ENCODE data around the gene CPSF2. TPM values are rescaled to one million over a fixed set of nuclear protein-coding genes. Genes with fewer than 3 reads are reported as not detected.
A peak's percentile ranks its signal among the peaks of the same experiment; 100 is the strongest.

Gene CPSF2
- 50.7 and 66.6 TPM in 2 replicates for total RNA-seq (2014; rRNA removed; shearing (Covaris generic))

DNA sequence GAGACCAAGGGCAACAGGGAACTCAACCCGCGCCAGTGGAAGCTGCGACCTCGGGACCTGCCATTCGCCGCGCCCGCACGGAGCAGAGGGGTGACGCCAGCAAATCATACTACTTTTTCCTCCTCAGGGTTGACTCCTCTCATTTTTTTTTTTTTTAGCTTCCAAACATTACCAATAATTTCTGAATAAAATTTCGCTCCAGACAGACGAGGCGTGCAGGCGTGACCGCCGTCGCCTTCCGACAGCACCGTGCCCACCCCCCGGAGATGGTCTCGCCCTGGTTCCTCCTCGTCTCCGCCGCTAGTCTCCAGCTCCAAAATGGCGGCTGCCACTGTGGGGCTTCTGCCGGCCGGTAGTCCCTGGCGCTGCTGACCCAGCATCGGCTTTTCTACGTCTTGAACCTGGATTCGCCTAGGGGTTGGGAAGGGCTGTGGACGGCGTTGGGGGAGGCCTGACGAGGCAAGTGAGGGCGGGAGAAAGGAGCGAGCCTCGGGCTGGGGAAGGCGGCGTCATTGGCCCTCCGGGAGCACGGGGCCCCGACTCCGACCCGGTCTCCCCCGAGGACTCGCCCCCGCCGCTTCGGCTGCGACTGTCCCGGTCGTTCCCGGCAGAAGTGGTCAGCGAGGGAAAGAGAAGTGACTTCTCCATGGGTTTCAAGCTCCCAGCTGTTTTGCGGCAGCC is at the start of gene CPSF2, which contains the start of gene NDUFB1:
CPSF2 (plus strand) TSS at position 300 of the 681 bp plus-strand sequence. CDS start 9,016 bp downstream, outside the sequence.
NDUFB1 (minus strand) TSS at position 37 of the 681 bp plus-strand sequence. CDS start 4,069 bp downstream, outside the sequence.
- Histone ChIP-seq H3K9me3 (replicated peaks) (no peaks in the 10 kb centered on the region), H3K36me3 (peaks cover 13% of the 10 kb centered on the region), H3K27me3 (no peaks in the 10 kb centered on the region), H3K27ac (peak within 1 kb of the TSS; percentile 97), H3K4me1 (no peaks in the 10 kb centered on the region; the same call in 1 of the 2 replicates), H3K4me3 (peak within 1 kb of the TSS; percentile 96)
- peak; percentile 80 to 83 for DNase-seq

DNA sequence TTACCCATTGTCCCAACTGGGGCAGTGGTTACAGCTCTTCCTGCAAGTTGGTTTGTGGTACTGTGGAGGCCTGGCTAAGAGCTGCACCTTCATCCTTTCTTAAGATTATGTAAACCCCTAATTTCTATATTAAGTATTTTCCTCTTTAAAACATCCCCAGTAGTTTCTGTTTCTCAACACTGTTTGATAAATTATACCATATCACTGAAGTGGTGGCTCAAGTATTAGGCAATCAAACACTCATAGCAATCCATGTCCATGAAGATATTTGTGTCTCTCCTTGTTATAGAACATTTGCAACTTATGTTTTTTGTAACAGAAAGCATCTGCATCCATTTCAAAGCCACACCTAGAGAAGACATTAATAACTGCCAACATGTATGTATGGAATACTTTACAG is 47.2 kb upstream of the CPSF2 start:
- Histone ChIP-seq H3K4me3 (no peak overlapping the region), H3K27me3 (no peaks in the 10 kb centered on the region), H3K9me3 (replicated peaks) (no peaks in the 10 kb centered on the region), H3K4me1 (no peaks in the 10 kb centered on the region), H3K36me3 (peaks cover 17% of the 10 kb centered on the region), H3K27ac (no peak overlapping the region)
- no peak for DNase-seq

DNA sequence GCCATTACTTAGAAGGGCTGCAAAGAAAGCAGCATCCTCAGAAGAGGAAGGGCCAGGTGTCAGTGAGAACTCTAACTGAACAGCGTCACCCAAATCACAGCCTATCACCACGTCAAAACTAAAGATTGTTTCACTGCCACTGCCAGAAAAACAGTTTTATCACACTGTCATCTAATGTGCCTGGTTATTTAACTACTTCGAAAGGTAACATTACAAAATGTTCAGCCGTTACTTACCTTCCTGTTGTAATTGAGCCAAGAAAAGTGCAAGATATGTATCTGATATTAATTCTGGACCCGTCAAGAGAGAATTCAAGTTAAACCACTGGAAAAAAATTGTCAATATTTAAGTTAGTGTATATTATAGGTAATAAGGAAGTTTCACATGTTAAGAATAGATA is 33.3 kb upstream of the CPSF2 start:
- H3K4me1 ChIP-seq, result no peaks in the 10 kb centered on the region
- H3K27me3 ChIP-seq, result no peaks in the 10 kb centered on the region
- H3K36me3 ChIP-seq, result peaks cover 2% of the 10 kb centered on the region; the same call in 1 of the 2 replicates
- no peak for DNase-seq
- H3K9me3 ChIP-seq (replicated peaks), result no peaks in the 10 kb centered on the region
- H3K4me3 ChIP-seq, result no peak overlapping the region
- H3K27ac ChIP-seq, result no peak overlapping the region

DNA sequence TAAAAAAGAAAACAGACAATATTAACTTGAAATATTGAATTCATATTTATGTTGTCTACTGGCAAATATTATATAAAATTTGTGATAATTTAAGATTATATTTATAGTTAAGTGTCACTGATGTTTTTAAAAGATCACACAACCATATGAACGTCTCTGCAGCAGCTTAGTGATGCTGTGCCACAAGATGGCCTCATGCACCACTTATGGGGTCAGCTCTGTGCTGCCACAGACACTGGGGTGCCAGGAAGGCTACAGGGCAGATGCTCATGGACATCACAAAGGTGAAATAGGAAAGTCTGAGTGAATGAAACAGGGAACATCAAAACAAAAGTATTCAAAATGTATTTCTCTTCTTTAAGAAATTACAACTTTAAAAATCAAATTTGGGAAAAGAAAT is 28.4 kb upstream of the CPSF2 start:
- H3K36me3 ChIP-seq, result peaks cover 2% of the 10 kb centered on the region; the same call in 1 of the 2 replicates
- no peak overlapping the region for H3K27ac ChIP-seq
- H3K9me3 ChIP-seq (replicated peaks), result no peaks in the 10 kb centered on the region
- peak in 1 of 2 experiments; percentile 8 for DNase-seq
- H3K27me3 ChIP-seq, result no peaks in the 10 kb centered on the region
- H3K4me1 ChIP-seq, result no peaks in the 10 kb centered on the region
- H3K4me3 ChIP-seq, result no peak overlapping the region

DNA sequence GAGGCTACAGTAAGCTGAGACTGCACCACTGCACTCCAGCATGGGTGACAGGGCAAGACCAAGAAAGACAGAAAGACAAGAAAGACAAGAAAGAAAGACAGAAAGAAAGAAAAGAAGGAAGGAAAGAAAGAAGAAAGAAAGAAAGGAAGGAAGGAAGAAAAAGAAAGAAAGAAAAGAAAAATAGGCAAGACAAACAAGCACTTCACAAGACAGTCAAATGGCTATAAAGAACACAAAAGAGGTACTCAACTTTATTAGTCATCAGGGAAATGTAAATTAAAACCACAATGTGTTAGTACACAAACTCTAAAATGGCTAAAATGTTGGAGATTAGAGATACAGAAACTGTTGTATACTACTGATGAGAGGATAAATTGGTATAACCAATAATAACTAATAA is 22.0 kb upstream of the CPSF2 start:
- Histone ChIP-seq H3K36me3 (no peaks in the 10 kb centered on the region), H3K4me3 (no peak overlapping the region), H3K27me3 (no peaks in the 10 kb centered on the region), H3K27ac (no peak overlapping the region), H3K4me1 (no peaks in the 10 kb centered on the region), H3K9me3 (replicated peaks) (no peaks in the 10 kb centered on the region)
- DNase-seq, result no peak

DNA sequence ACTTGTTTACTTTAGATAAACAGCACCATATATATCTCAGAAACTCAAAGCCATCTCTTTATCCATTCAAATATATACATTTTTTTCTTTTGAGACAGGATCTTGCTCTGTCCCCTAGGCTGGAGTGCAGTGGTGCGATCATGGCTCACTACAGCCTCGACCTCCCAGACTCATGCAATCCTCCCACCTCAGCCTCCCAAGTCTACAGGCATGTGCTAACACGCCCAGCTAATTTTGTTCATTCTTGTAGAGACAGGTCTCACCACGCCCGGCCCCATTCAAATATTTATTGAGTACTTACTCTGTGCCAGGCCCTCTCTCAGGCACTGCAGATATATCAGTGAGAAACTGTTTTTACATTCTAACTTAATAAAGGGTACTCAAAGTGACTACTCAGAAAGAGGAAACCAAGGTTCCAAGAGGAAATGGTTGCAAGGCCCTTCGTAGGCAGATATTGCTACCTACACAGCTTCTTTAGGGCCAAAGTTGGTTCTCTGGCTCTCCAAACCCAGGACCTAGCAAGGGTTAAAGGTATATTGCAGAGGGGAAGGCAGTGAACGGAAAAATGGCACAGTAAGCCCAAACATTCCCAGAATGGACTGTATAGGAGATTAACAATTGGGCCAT is 18.3 kb upstream of the CPSF2 start:
- Histone ChIP-seq H3K27ac (no peak overlapping the region), H3K9me3 (replicated peaks) (no peaks in the 10 kb centered on the region), H3K4me1 (no peaks in the 10 kb centered on the region), H3K4me3 (no peak overlapping the region), H3K27me3 (no peaks in the 10 kb centered on the region), H3K36me3 (no peaks in the 10 kb centered on the region)
- no peak for DNase-seq

DNA sequence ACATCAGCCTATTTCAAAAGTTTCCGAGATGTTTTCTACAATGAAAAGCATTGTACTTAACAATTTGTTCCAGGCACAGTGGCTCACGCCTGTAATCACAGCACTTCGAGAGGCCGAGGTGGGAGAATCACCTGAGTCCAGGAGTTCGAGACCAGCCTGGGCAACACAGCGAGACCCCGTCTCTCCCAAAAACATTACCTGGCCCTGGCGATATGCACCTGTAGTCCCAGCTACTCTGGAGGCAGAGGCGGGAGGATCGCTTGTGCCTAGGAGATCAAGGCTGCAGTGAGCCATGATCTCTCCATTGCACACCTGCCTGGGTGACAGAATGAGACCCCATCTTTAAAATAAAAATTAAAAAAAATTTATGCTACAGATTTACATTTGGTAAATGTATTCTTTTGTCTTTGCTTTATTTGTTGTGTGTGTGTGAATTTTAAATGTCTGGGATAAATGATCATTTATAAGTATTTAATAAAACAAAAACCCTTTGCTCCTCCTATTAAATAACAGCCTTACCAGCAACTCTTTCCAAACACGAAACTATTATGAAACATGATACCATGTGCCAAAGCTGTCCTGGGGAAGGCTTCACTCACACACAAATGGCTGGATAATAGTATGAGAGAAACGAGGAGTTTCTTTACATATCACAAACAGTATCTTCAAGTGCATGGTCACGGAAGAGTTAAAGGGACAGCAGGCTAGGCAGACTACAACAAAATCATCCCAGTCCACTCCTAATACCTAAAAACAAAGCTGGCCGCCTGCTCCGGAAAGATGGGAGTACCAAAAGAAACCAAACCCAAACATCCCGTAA is 16.5 kb upstream of the CPSF2 start:
- Histone ChIP-seq H3K9me3 (replicated peaks) (no peaks in the 10 kb centered on the region), H3K36me3 (no peaks in the 10 kb centered on the region), H3K27ac (peak overlapping the region; percentile 79), H3K4me1 (no peaks in the 10 kb centered on the region), H3K27me3 (no peaks in the 10 kb centered on the region), H3K4me3 (peak overlapping the region; percentile 99)
- DNase-seq, result no peak

DNA sequence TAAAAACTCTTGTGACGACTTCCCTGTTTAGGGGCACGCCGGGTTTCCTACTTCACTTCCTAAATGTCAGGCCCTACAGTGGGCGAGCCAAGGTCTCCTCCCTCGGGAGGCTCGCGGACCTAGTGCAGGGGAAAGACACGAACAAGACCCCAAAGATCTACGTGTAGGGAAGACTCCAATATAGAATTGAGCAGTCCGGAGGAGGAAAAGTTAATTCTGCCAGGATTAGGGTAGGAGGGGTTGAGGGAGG is 16.0 kb upstream of the CPSF2 start:
- H3K36me3 ChIP-seq, result no peaks in the 10 kb centered on the region
- H3K4me3 ChIP-seq, result peak overlapping the region; percentile 99
- DNase-seq, result peak in 1 of 2 experiments; percentile 45
- H3K27ac ChIP-seq, result peak overlapping the region; percentile 79
- H3K27me3 ChIP-seq, result no peaks in the 10 kb centered on the region
- no peaks in the 10 kb centered on the region for H3K9me3 ChIP-seq (replicated peaks)
- no peaks in the 10 kb centered on the region for H3K4me1 ChIP-seq

DNA sequence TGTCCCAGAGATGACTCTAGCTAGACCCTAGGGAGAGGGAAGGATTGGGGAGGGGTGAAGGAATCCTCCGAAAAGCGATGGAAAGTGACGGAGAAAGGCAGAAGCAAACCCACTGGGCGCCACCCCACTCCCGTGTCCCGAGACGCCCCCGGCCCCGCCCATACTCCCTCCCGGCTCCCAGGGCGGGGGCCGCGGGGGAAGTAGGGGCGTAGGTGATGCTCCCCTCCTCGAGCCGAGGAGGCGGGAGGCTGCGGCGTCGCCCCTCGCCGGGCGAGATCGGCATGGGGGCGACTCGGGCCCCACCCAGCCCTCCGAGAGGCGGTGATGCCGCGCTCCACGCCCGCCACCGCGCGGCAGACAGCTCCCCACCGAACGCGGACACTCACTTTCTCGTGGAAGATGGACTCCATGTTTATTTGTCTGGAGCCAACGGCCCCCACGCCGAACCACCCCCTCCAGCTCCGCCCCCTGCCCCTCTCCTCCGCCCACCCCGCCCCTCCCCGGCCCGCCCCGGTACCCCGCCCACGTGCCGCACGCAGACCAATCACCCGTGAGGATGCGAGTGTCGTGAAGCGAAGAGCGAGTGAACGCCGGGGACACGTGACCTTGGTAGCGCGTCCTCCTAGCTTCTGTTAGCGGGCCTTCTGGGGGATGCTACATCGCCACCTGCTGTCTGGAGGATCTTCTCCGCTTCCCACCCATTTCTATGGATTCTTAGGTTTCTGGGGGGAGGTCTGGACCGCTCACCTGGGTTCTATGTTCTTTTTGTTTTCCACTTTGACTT is 15.4 kb upstream of the CPSF2 start, which contains the start of gene ATXN3:
ATXN3 (minus strand) TSS at position 440 of the 784 bp plus-strand sequence; CDS start at position 410, 30 bp downstream.
- H3K9me3 ChIP-seq (replicated peaks), result no peaks in the 10 kb centered on the region
- H3K27me3 ChIP-seq, result no peaks in the 10 kb centered on the region
- peak; percentile 96 to 98 for DNase-seq
- H3K27ac ChIP-seq, result peak within 1 kb of the TSS; percentile 79
- H3K4me3 ChIP-seq, result peak within 1 kb of the TSS; percentile 99
- H3K4me1 ChIP-seq, result no peaks in the 10 kb centered on the region
- no peaks in the 10 kb centered on the region for H3K36me3 ChIP-seq

DNA sequence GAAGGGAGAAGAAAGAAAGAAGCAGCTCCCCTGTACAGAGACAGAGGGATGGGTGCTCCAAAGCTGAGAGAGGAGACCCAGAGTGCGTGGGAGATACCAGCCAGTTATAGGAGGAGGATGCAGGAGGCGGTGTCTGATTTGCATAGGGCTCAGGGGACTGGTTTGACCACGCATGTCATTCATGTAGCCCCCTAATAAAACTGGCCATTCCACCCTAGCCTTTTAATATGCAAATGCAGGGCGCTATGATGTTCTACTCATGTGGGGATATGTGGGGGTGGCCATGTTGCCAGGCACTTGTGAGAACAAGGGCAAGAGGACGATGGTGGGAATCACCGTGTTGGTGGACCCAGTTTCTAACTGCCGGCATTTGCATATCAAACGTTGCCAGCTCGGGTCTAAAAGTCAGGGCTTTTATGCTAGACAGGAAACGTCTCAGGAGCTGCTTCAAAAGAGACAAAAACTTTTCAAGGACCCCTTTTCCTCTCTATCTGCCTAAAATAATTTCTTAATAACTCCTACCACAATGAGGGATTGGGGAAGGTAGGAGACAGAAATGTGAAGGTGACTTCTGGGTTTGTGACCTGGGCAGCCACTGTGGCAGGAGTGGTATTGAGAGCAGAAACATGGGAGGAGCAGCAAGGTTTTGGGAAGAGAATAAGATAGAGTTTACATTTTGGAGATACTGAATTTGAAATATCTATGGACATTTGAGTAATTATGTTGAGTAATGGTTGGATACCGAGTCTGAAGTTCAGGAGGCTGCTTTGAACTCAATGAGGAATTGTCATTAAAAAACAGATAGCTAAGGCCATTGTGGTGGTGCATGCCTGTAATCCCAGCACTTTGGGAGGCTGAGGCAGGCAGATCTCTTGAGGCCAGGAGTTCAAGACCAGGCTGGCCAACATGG is 13.2 kb upstream of the CPSF2 start:
- Histone ChIP-seq H3K4me3 (no peak overlapping the region; the same call in 1 of the 2 replicates), H3K27me3 (no peaks in the 10 kb centered on the region), H3K36me3 (no peaks in the 10 kb centered on the region), H3K9me3 (replicated peaks) (no peaks in the 10 kb centered on the region), H3K4me1 (no peaks in the 10 kb centered on the region), H3K27ac (no peak overlapping the region)
- peak; percentile 17 to 48 for DNase-seq

DNA sequence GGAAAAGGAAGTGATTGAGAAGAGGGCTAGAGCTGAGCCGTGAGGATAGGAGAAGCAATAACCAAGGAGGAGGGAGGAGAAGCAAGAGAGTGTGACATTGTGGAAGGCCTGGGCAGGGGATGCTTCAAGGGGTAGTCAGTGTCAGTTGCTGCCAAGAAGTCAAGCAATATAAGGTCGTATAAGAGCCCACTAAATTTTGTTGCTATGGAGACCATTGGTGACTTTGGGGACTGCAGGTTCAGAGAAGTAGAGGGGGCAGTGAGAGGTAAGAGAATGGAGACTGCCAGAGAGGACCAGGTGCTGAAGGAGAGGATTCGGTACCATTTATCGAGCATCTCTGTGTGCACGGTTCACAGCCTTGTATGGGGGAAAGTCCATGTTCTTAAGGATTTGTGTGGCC is 12.3 kb upstream of the CPSF2 start:
- no peak overlapping the region for H3K4me3 ChIP-seq
- H3K9me3 ChIP-seq (replicated peaks), result no peaks in the 10 kb centered on the region
- no peaks in the 10 kb centered on the region for H3K27me3 ChIP-seq
- H3K27ac ChIP-seq, result no peak overlapping the region
- no peak for DNase-seq
- H3K36me3 ChIP-seq, result no peaks in the 10 kb centered on the region
- H3K4me1 ChIP-seq, result no peaks in the 10 kb centered on the region

DNA sequence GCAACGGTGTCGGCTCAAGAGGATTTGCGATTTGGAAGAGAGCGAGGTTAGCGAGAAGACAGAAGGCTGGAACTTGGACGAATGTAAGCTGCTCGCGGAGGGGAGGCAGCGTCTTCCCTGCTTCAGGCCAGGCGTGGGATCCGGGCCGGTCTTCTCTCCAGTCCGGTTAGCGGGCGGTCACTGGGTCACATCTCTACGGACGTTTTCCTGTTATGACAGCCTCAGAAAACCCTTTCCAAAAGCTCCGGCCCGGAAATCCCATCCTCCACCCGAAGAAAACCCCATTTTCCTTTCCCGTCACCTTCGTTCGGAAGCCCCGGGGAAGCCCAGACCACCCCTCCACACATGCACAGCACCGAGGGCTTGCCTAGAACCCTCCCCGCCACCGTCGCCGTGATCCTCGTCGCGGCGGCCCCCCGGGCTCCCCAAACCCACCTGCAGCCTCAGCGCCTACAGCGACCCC is 531 bp upstream of the CPSF2 start:
- Histone ChIP-seq H3K4me1 (no peaks in the 10 kb centered on the region; the same call in 1 of the 2 replicates), H3K27me3 (no peaks in the 10 kb centered on the region), H3K4me3 (peak overlapping the region; percentile 96), H3K27ac (peak overlapping the region; percentile 97), H3K9me3 (replicated peaks) (no peaks in the 10 kb centered on the region), H3K36me3 (peaks cover 10% of the 10 kb centered on the region)
- DNase-seq, result no peak

DNA sequence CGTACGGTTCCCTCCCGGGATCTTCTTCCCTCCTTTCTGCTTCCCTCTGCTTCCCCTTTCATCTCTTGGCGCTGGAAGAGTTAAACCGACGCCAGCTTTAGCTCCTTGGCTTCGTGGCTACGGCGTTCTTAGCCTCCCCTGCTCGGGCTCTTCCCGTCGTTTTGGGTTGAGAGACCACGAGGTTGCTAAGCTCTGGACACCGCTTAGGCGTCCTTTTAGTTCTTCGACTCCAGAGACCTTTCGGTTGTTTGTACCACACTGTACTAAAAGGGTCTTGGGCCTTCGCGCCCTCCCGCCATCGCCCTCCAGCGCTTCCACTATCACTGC is 545 bp downstream of the CPSF2 start:
- peak; percentile 34 to 60 for DNase-seq
- Histone ChIP-seq H3K36me3 (peaks cover 18% of the 10 kb centered on the region), H3K9me3 (replicated peaks) (no peaks in the 10 kb centered on the region), H3K4me3 (peak overlapping the region; percentile 96), H3K27ac (peak overlapping the region; percentile 97), H3K4me1 (no peaks in the 10 kb centered on the region; the same call in 1 of the 2 replicates), H3K27me3 (no peaks in the 10 kb centered on the region)

All from SJCRH30 (cell line).